ENCODE measurements around the gene PHLDA1. TPM values are rescaled to one million over a fixed set of nuclear protein-coding genes. Genes with fewer than 3 reads are reported as not detected.
"Not testable (repeated sequence)": the region's sequence is repeated elsewhere in the genome, so short reads cannot be mapped to it uniquely, and the experiment has no call there.

Gene PHLDA1
- total RNA-seq, 1 donor, result 52.5 TPM

DNA sequence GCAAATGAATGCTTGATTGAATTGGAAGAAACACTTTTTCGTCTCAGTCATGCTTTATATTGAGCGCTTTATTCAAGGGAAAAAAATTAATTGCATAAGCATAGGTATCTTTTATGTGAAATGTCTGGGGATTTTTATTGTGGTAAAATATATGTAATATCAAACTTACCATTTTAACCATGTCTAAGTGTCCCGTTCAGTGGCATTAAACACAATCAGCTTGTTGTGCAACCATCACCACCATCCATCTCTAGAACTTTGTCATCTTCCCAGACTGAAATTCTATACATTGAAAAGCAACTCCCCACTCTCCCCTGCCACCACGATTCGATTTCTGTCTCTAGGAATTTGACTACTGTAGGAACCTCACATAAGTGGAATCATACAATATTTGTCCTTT, 39.8 kb downstream of the PHLDA1 start:
- Histone ChIP-seq H3K27me3 (ENCODE audit: insufficient read depth, low read length) (no peaks in the 10 kb centered on the region), H3K4me1 (ENCODE audit: insufficient read depth, low read length) (no peaks in the 10 kb centered on the region), H3K9me3 (ENCODE audit: low read depth, low read length) (no peaks in the 10 kb centered on the region), H3K4me3 (ENCODE audit: low read length) (no peak overlapping the region)

GRCh38 chr12:75990189-75990912, 41.2 kb downstream of the PHLDA1 start:
- Histone ChIP-seq H3K9me3 (ENCODE audit: low read depth, low read length) (no peaks in the 10 kb centered on the region), H3K4me1 (ENCODE audit: insufficient read depth, low read length) (no peaks in the 10 kb centered on the region), H3K27me3 (ENCODE audit: insufficient read depth, low read length) (no peaks in the 10 kb centered on the region), H3K4me3 (ENCODE audit: low read length) (no peak overlapping the region)

DNA sequence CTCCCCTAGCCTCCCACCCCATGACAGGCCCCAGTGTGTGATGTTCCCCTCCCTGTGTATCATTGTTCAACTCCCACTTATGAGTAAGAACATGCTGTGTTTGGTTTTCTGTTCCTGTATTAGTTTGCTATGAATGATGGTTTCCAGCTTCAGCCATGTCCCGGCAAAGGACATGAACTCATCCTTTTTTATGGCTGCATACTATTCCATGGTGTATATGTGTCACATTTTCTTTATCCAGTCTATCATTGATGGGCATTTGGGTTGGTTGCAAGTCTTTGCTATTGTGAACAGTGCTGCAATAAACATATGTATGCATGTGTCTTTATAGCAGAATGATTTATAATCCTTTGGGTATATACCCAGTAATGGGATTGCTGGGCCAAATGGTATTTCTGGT, 43.9 kb downstream of the PHLDA1 start:
- not testable (repeated sequence) for H3K4me3 ChIP-seq (ENCODE audit: low read length); H3K4me1 ChIP-seq (ENCODE audit: insufficient read depth, low read length); H3K27me3 ChIP-seq (ENCODE audit: insufficient read depth, low read length); H3K9me3 ChIP-seq (ENCODE audit: low read depth, low read length)

DNA sequence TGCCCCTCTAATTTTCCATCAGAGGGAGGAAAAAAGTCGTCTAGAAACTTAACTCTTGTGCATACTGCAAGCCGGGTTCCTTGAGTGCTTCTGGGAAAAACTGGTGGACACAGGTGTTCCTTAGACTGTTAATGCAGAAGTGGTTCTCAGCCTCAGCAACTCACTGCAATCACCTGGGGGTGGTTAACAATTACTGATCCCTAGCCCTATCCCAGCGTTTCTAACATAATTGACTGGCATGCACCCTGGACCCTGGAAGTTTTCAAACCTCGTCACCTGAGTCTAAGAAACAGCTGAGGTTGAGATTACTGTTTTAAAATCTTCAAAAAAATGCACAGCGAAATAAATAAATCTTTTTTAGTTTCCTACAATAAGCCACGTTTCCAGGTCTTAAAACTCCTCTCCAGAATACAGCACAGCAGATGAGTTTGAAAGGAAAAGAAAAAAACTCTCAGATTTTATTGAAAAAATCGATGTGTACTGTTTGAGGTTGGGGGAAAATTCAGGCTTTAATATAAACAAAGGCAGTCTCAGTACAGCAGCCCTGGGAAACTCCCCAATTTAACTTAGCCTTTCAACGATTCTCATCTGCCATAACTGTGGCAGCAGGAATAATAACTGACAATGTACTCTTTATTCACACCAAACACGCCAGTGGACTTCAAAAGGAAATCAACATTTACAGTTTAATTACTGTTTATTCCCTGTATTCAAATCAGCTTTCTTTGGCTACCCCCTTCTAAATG, 45.4 kb downstream of the PHLDA1 start:
- H3K4me3 ChIP-seq (ENCODE audit: low read length), result no peak overlapping the region
- no peaks in the 10 kb centered on the region for H3K27me3 ChIP-seq (ENCODE audit: insufficient read depth, low read length)
- peaks cover 5% of the 10 kb centered on the region for H3K4me1 ChIP-seq (ENCODE audit: insufficient read depth, low read length)
- H3K9me3 ChIP-seq (ENCODE audit: low read depth, low read length), result no peaks in the 10 kb centered on the region

- no peaks in the 10 kb centered on the region for H3K9me3 ChIP-seq (ENCODE audit: low read depth, low read length)
- H3K27me3 ChIP-seq (ENCODE audit: insufficient read depth, low read length), result no peaks in the 10 kb centered on the region
- peaks cover 5% of the 10 kb centered on the region for H3K4me1 ChIP-seq (ENCODE audit: insufficient read depth, low read length)
- no peak overlapping the region for H3K4me3 ChIP-seq (ENCODE audit: low read length)
These were observed 46.0 kb downstream of the PHLDA1 start for GRCh38 chr12:75985566-75985965.

DNA sequence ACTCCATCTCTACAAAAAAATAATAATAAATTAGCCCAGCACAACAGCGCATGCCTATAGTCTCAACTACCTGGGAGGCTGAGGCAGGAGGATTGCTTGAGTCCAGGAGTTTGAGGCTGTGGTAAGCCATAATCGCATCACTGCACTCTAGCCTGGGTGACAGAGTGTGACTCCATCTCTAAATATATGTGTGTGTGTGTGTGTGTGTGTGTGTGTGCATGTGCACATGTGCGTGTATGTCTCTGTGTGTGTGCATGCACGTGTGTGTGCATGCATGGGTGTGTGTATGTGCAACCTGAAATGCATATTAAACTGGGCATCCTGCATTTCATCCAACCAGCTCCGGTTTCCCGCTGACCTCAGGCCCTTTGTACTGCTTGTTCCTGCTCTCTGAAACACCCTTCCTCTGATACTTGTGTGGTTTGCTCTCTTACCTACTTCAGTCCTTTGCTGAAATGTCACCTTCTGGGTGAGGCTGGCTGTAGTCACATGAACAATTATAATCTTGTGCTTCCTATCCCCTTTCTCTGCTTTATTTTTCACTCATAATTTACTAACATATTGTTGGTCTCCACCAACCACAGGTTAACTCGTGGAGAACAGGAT, 46.9 kb downstream of the PHLDA1 start:
- no peak overlapping the region for H3K4me3 ChIP-seq (ENCODE audit: low read length)

GRCh38 chr12:75983851-75984250, 47.7 kb downstream of the PHLDA1 start:
- not testable (repeated sequence) for H3K4me3 ChIP-seq (ENCODE audit: low read length); H3K27me3 ChIP-seq (ENCODE audit: insufficient read depth, low read length); H3K9me3 ChIP-seq (ENCODE audit: low read depth, low read length)
- peaks cover 13% of the 10 kb centered on the region for H3K4me1 ChIP-seq (ENCODE audit: insufficient read depth, low read length)

More for the DNA sequence above, 46.9 kb downstream of the PHLDA1 start:
- H3K9me3 ChIP-seq (ENCODE audit: low read depth, low read length), result no peaks in the 10 kb centered on the region
- no peaks in the 10 kb centered on the region for H3K27me3 ChIP-seq (ENCODE audit: insufficient read depth, low read length)
- peaks cover 7% of the 10 kb centered on the region for H3K4me1 ChIP-seq (ENCODE audit: insufficient read depth, low read length)

DNA sequence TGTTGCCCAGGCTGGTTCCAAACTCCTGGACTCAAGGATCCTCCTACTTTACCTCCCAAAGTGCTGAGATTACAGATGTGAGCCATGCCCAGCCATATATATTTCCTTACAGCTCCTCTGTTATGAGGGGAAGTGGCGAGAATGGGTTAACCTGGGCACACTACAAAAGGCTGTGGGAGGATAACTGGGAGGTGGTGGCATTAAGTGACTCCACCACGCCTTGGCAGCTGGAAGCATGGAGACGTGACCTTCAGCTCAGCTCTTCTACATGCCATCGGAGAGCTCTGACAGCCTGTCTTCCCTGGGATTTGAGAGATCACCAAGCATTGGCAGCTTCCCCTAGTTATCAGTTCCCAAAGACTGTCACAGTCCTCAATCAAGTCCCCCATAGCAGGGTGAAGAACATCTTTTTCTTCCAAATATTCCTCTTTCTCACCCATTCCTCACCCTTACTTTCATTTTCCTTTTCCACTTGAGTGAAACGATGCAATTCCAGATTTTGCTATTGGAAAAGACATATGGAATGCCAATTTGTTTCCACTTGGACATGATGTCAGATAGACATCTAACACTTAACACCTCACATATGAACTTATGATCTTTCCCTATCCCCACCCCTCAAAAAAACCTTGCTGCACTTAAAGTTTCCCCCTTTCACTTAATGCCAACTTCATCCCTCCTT, 48.5 kb downstream of the PHLDA1 start:
- no peaks in the 10 kb centered on the region for H3K27me3 ChIP-seq (ENCODE audit: insufficient read depth, low read length)
- H3K4me1 ChIP-seq (ENCODE audit: insufficient read depth, low read length), result peaks cover 20% of the 10 kb centered on the region
- H3K4me3 ChIP-seq (ENCODE audit: low read length), result no peak overlapping the region
- no peaks in the 10 kb centered on the region for H3K9me3 ChIP-seq (ENCODE audit: low read depth, low read length)

GRCh38 chr12:75982169-75982564, 49.4 kb downstream of the PHLDA1 start:
- H3K9me3 ChIP-seq (ENCODE audit: low read depth, low read length), result no peaks in the 10 kb centered on the region

DNA sequence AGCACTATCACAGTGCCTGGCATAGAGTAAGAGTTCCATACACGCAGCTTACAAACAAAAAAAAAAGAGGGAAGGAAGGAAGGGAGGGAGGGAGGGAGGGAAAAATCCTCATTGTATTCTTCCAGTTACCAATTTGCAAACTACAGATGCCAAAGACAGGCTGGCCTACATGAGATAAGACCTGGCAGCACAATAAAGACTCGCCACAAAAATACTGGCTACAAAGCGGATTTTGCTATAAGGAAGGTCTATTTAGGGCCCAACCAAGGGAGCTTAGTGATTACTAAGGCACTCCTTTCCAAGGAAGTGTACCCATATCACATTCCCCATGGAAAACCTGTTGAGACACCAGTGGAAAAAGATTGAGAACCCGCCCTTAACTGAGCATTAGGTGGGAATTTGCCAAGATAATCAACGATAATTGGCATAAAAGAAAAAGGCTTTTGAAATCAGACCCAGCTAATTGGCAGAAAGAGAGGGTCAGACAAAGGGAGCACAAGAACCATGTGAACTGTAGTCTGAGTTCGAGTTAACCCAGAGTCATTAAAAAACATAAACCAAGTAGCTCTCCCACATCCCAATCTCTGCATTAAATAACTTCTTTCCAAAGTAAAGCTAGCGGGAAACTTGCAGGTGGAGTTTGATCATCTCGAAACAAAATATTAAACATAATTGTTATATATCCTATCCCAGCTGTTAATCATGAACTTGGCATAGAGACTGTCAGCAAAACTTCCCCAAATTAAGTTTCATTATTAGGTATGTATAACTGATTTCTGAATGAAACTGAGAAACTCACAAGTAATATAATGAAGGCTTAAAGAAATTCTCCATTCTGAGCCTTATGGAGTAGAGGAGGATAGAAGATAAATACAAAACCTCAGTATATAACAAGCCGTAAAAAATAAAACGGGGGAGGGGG, 50.1 kb downstream of the PHLDA1 start:
- Histone ChIP-seq H3K4me1 (ENCODE audit: insufficient read depth, low read length) (peaks cover 35% of the 10 kb centered on the region), H3K27me3 (ENCODE audit: insufficient read depth, low read length) (no peaks in the 10 kb centered on the region), H3K9me3 (ENCODE audit: low read depth, low read length) (no peaks in the 10 kb centered on the region)

More at GRCh38 chr12:75982169-75982564, 49.4 kb downstream of the PHLDA1 start:
- Histone ChIP-seq H3K27me3 (ENCODE audit: insufficient read depth, low read length) (no peaks in the 10 kb centered on the region), H3K4me3 (ENCODE audit: low read length) (no peak overlapping the region), H3K4me1 (ENCODE audit: insufficient read depth, low read length) (peaks cover 30% of the 10 kb centered on the region)

DNA sequence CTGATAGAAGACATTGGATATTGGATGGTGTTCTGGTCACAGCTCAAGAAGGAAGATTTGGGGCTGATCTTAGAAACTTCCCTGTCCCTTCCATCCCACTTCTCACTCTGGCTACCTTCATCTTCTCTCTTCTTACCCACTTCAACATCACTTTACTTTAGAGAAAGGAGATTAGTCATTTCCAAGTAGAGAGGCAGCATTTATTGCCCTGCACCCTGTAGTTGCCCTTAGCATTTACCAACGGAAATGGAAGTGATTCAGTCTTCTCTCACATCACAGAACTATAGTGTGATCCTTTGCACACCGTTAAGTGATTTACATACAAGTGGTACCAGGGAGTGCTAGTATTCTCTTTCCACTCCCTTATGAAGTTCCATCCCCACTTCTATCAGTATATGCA, 52.4 kb downstream of the PHLDA1 start:
- no peak overlapping the region for H3K4me3 ChIP-seq (ENCODE audit: low read length)
- H3K9me3 ChIP-seq (ENCODE audit: low read depth, low read length), result no peaks in the 10 kb centered on the region
- H3K27me3 ChIP-seq (ENCODE audit: insufficient read depth, low read length), result no peaks in the 10 kb centered on the region
- H3K4me1 ChIP-seq (ENCODE audit: insufficient read depth, low read length), result peaks cover 59% of the 10 kb centered on the region

More for the DNA sequence above, 50.1 kb downstream of the PHLDA1 start:
- H3K4me3 ChIP-seq (ENCODE audit: low read length), result no peak overlapping the region

DNA sequence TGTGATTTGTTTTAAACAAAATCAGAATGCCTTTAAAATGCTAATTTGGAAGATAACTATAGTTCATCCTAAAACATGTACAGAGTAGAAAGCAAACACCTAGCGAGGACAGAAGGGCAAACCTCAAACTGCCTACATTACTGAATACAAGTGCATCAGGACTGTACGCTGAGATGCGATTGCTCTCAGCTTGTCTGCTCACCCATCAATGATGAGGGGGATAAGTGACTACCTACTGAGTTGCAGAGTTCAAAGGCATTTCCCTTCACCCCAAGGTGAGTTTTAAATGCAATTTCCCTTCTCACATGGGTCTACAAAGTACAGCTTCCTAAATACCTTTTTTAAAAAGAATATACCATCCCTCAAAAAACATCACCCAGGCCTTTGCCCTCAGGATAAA, 52.9 kb downstream of the PHLDA1 start:
- no peak overlapping the region for H3K4me3 ChIP-seq (ENCODE audit: low read length)
- H3K9me3 ChIP-seq (ENCODE audit: low read depth, low read length), result no peaks in the 10 kb centered on the region
- no peaks in the 10 kb centered on the region for H3K27me3 ChIP-seq (ENCODE audit: insufficient read depth, low read length)
- peaks cover 60% of the 10 kb centered on the region for H3K4me1 ChIP-seq (ENCODE audit: insufficient read depth, low read length)

DNA sequence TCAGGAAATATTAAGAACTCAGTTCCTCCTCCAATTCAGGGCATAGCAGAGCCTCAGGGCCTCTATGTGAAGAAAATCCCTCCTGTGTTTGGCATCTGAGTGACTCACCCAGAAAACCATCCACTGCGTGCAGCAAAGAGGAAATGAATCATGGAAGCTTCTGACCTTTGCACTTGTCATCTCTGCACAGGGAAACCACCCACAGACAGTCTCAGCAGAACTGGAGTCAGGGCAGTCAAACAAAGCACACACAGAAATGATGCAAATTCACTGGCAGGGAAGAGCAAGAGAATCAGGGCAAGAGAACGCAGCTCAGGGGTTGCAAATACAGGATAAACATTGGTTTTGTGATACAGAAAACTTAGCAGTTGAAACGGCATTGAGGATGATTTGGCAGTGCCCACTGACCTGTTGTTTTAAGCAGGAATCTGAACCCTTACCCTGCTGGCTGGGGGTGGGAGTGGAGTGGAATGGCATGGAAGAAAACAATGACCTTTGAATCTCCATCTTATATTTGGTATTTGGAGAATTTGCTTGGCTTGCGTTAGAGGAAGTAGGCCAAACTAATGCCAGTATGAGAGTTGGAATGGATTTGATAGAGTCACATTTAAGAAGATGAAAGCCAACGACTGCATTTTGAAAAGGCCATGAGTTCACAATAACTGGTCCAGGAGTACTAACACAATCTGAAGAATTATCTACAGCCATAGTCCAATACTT, 53.5 kb downstream of the PHLDA1 start:
- H3K9me3 ChIP-seq (ENCODE audit: low read depth, low read length), result no peaks in the 10 kb centered on the region
- H3K4me1 ChIP-seq (ENCODE audit: insufficient read depth, low read length), result peaks cover 60% of the 10 kb centered on the region
- no peak overlapping the region for H3K4me3 ChIP-seq (ENCODE audit: low read length)
- no peaks in the 10 kb centered on the region for H3K27me3 ChIP-seq (ENCODE audit: insufficient read depth, low read length)

GRCh38 chr12:75977590-75977951, 54.0 kb downstream of the PHLDA1 start:
- Histone ChIP-seq H3K4me1 (ENCODE audit: insufficient read depth, low read length) (peaks cover 60% of the 10 kb centered on the region), H3K9me3 (ENCODE audit: low read depth, low read length) (no peaks in the 10 kb centered on the region)

More at GRCh38 chr12:75977590-75977951, 54.0 kb downstream of the PHLDA1 start:
- Histone ChIP-seq H3K27me3 (ENCODE audit: insufficient read depth, low read length) (no peaks in the 10 kb centered on the region), H3K4me3 (ENCODE audit: low read length) (no peak overlapping the region)

Data from mononuclear cell (primary cell).